HG03571 (cell line): Measurements from ENCODE around the gene MSH5.
A peak's percentile ranks its signal among the peaks of the same experiment; 100 is the strongest.
"Not testable (repeated sequence)": the region's sequence is repeated elsewhere in the genome, so short reads cannot be mapped to it uniquely, and the experiment has no call there.

Experiments used
- ATAC-seq: cut with Tn5 transposase; IDR thresholded peaks from one replicate; pipeline ENCODE4 v1.9.1; 2021; ENCODE audit not compliant: unreplicated experiment

The MSH5 gene

GRCh38 chr6:31777667-31778050 lies 37.9 kb downstream of the MSH5 start:
- no peak for ATAC-seq

- no peak for ATAC-seq
These were observed 38.4 kb downstream of the MSH5 start for GRCh38 chr6:31778193-31778592.

- no peak for ATAC-seq
These were observed 39.4 kb downstream of the MSH5 start for GRCh38 chr6:31778999-31779885.

- ATAC-seq = no peak
These were observed 40.1 kb downstream of the MSH5 start for GRCh38 chr6:31779908-31780307.

DNA sequence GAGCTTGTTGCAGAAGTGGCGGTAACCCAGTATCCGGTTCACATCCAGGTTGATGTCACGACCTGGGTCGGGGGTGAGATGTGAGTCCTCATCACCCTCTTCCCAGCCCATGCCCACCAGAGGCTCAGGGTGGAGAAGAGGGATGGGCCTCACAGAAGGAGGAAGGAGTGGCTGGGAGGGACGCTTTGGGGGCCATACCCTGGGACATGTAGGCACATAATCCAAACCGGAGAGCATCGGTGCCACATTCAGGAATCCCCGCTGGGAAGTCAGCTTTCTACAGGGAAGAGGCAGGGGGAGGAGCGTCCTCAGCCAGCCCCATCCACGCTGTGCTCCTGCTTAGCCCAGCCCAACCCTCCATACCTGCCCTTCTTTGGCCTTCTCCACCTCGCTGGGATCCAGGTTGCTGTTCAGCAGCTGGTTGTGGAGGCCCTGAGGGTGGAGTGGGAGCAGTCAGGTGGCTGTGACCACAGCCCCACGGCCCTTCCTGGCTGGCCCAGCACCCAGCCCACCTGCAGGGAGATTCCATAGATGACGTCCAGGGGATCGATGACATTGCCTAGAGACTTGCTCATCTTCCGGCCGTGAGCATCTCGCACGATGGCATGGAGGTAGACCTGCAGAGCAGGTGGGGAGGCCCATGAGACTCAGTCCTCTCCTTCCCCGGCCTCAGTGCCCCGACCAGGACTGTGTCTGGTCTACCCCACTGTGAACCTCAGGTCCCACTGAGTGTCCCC lies 40.9 kb downstream of the MSH5 start:
- no peak for ATAC-seq

DNA sequence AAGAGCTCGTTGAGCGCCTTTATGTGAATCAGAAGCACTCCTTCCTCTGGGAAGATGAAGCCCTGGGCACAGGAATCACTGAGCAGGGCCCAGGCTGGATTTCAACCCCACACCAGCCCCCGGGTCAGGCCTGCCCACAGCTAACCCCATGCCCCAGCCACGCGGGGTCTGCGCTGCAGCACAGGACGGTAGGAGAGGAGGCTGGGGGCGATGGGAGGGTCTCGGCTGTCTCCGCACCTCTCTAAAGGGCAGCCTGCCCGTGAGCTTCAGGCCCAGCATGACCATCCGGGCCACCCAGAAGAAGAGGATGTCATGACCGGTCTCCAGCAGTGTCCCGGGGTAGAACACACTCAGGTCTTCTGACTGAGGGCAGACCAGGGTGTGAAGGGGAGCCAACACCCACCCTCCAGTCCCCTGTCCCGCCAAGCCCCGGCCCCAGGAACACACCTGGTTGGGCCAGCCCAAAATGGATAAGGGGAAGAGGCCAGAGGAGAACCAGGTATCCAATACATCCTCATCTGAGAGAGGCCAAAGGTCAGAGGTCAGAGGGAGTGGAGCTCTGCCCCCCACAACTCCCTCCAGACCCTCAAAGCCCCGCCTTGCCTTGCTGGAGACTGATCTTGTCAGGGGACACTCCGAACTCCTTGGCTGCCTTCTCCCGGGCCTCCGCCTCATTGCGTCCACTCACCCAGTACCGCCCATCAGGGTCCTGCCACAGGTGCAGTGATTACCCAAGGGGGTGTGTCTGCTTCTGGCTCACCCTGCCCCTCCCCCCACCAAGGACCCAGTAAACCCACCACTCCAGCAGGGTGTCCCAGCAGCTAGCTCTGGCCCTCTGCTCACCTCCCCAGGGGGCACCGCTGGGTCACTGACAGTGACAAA lies 41.7 kb downstream of the MSH5 start:
- ATAC-seq = no peak

DNA sequence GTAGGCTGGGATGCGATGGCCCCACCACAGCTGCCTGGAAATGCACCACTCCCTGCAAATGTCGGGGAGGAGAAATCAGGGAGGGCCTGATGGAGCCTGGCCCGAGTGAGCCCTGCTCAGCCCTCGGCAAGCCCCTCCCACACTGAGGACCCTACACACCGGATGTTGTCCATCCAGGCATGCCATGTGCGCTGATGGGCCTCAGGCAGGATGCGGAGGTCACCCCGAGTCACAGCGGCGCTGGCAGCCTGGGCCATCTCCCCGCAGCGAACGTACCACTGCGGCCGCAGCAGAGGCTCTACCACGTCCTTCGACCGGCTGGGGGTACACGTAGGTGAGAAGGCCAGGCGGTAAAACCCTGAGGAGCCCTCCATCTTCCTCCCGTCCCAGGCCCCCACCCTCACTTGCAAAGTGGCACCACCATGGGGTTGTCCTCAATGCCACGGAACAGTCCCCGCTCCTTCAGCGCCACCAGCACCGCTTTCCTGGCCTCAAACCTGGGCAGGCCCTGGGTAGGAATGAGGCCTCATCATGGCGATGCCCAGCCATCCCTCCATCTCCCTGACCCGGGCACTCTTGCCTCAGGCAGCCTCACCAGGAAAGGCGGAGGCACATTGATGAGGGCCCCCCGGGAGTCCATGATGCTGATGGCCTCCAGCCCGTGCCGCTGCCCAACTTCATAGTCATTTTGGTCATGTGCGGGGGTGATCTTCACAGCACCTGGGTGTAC lies 42.5 kb downstream of the MSH5 start:
- no peak for ATAC-seq

DNA sequence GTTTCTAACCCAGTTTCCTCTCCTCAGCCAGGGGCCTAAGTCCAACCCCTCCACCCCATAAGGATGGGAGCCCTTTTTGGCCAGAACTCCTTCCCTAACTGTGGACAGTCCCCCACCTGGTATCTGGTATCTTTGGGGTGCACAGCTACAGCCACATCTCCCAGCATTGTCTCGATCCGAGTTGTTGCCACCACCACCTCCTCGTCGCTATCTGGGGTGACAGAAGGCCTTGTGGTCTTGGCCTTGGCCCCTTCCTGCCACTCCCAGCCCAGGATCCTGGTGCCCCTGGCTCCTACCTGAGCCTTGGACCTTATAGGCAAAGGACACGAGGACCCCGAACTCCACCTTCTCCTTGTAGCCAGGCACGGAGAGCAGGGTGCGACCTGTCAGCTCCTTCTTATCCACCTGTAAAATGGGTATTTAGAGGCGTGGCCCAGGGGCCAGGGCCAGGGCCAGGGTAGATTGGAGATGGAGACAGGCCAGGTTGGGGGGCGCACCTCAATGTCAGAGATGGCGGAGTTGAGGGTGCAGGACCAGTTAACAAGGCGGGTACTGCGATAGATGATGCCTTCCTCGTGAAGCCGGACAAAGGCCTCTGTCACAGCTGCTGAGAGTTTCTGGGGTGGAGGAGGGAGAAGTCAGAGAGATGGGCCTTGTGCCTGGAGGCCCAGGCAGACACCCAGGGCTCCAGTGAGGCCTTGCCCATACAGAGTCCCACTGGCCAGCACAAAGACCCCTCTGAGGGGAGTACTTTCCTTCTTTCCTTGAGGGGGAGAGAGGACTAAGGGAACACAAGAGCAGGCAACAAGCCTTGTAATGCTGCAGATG lies 44.5 kb downstream of the MSH5 start:
- ATAC-seq = no peak

GRCh38 chr6:31785475-31785874 lies 45.7 kb downstream of the MSH5 start:
- ATAC-seq = no peak

DNA sequence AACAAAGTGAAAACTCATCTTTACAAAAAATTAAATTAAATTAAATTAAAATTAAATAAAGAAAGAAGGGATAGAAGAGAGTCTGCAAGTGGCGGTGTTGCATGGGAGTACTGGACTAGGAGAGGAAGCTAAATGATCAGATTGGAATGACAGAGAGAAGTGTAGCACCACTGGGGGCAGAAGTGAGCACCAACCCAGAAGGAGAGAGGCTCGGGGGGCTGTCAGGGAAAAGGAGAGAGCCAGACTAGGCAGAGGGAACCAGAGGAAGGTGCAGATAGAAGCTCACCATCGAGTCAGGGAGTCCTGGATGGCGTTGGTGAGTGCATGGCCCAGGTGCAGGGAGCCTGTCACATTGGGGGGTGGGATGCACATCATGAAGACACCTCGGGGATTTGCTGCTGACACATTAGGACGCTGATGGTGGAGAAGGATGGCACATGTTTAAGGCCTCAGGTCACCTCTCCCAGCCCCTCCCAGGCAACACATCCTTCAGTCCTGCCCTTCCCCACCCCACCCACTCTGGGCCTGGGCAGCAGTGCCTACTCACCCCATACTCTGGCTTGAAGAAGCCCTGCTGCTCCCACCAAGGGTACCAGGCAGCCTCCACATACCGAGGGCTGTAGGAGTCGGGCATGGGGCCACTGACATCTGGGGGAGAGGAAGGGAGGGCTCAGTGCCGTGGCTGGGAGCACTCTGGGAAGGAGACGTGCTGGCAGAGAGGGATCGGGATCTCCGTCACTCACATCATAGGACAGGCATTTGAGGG lies 51.7 kb downstream of the MSH5 start:
- no peak for ATAC-seq

DNA sequence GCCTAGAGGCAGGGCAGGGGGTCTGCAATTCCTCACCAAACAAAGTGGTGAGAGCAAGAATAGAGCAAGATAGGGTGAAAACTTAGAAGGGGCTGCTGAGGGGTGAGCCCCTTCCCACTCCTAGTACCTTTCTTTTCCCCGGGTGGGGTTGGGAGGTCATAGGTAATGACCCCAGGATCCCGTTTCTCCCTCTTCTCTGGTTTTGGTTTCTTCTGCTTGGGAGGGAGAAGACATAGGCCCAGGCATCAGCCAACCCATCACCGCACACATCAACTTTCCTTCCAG lies 52.2 kb downstream of the MSH5 start:
- ATAC-seq = no peak

DNA sequence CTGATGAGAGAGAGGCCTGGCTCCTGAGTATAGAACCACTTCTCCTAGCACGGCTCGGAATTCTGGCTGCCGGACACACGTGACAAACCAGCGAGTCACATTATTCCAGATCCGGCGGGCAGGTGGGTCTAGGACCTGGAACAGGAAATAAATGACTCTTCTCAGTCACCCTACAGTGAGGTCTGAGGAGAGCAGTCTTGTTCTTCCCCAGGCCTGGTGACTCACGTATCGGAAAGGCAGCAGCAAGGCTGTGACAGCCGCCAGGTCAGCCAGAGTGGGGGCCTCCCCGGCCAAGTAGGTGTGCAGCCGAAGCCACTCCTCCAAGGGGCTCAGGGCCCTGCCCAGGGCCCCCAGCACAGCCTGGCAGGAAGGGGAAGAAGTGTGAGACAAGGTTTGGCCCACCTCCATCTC lies 53.0 kb downstream of the MSH5 start:
- ATAC-seq = no peak

- ATAC-seq = not testable (repeated sequence)
These were observed 54.1 kb downstream of the MSH5 start for GRCh38 chr6:31793927-31794245.

- no peak for ATAC-seq
These were observed 54.6 kb downstream of the MSH5 start for GRCh38 chr6:31794294-31794865.

DNA sequence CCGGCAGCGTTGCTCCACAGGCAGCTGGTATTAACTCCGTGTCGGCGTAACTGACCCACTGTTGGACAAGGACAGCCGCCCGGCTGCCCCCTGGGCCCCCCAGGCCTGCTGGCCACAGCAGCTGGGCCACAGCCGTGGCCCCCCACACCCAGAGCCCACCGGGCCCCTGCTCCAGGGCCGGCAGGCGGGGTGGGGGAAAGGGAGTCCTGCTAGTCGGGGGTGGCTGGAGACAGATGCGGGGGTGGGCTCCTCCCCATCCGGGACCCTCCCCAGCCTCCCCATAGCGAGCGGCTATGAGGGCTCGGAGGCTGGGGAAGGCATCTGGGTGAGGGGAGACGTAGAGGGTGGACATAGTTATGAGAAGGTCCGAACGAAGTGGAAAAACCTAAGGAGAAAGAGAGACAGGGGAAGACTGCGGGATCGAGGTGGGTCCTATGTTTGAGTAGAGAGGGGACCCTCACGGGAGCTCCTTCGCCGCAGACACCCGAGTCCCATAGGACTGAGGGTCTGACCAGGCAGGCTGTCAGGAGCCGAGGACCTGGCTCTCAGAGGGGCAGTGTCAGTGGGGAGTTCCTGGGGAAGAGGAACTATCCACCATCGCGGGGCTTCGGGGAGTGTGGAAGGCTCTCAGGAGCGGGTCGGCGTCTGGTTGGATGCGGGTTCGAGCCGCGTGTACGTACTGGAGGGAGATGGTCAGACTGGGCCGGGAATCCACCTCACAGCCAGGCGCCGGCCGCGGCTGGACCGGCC lies 55.2 kb downstream of the MSH5 start:
- ATAC-seq = peak; percentile 9

- peak; percentile 73 for ATAC-seq
These were observed 56.0 kb downstream of the MSH5 start, which contains the start of gene VARS1 for GRCh38 chr6:31795616-31796298. VARS1 (minus strand) TSS chr6:31795752; CDS start chr6:31795217, 535 bp downstream.

GRCh38 chr6:31796993-31797385 lies 57.2 kb downstream of the MSH5 start:
- ATAC-seq = no peak

DNA sequence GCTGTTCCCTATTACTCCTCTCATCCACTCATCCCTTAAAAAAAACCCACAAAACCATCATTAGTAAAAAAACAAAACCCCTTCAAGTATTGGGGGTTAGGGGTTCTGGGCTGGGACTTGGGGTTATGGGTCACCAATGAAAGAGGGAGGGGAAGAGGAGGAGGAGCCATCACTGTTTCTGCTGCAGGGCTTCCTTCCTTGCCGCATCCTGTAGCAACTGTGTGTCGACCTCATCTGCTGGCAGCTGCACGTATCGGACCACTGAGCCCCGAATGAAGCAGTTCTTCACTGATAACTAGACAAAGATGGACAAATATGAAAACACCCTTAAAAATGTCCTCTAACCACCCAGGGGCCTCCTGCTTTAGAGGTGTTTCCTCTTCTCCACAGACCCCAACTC lies 57.8 kb downstream of the MSH5 start:
- ATAC-seq = no peak
